Thyroid gland (tissue), 4 donors: Measurements from ENCODE around the gene CHRNA1.

Experiments used
- CTCF ChIP-seq, 6 experiments: fragments of 200-600 bp in 3 of 6; fragments of 450-650 bp in 3 of 6; sonication (generic) in 3 of 6; IDR thresholded peaks; one replicate each; pipeline ENCODE4 v1.5.1; 2016 to 2019; ENCODE audit warnings: antibody characterized with exemption in 6 of 6, mild to moderate bottlenecking in 2 of 6, inconsistent platforms in 1 of 6, moderate library complexity in 1 of 6
- POLR2A ChIP-seq, 2 donors: fragments of 450-650 bp; IDR thresholded peaks; one replicate each; pipeline ENCODE4 v1.6.1; 2017; ENCODE audit warnings: antibody characterized with exemption in 2 of 2, mild to moderate bottlenecking in 2 of 2, moderate library complexity in 1 of 2

- TF ChIP-seq CTCF (IDR thresholded peaks at IDR 0.05) (no peak), POLR2A (IDR thresholded peaks at IDR 0.05) (no peak)
Observed at GRCh38 chr2:174777347-174778084, 13.2 kb upstream of the CHRNA1 start.
